Hindlimb muscle (tissue), 1 donor: ENCODE results near the gene SMYD1. TPM values are rescaled to one million over a fixed set of nuclear protein-coding genes. Genes with fewer than 3 reads are reported as not detected.

Source experiments
- DNase-seq: peaks from one replicate; pipeline ENCODE4 v3.0.0-alpha.2; 2013
- polyA plus RNA-seq: library from polyadenylated mRNA; unstranded; fragments of 120-200 nt; gene quantifications from one replicate; pipeline ENCODE4 v1.2.1, GENCODE V29; 2013; ENCODE audit not compliant: insufficient read length

Gene SMYD1
- polyA plus RNA-seq, 1 donor = 326 TPM

GRCh38 chr2:88123975-88124917 lies 56.6 kb downstream of the SMYD1 start:
- DNase-seq = no peak

GRCh38 chr2:88125344-88125923 lies 57.8 kb downstream of the SMYD1 start:
- no peak for DNase-seq

- DNase-seq = no peak
Observed at GRCh38 chr2:88125924-88126771, 58.5 kb downstream of the SMYD1 start.

- DNase-seq = no peak
Observed at GRCh38 chr2:88126772-88127637, 59.4 kb downstream of the SMYD1 start.

GRCh38 chr2:88127638-88127887 lies 59.9 kb downstream of the SMYD1 start:
- DNase-seq = no peak

GRCh38 chr2:88127888-88128653 lies 60.4 kb downstream of the SMYD1 start, which contains the start of gene FABP1:
Gene FABP1 (minus strand): TSS chr2:88128062. CDS start chr2:88128017, 45 bp downstream.
- DNase-seq = no peak

GRCh38 chr2:88128654-88129312 lies 61.2 kb downstream of the SMYD1 start:
- no peak for DNase-seq

- DNase-seq = no peak
Observed at GRCh38 chr2:88129313-88129959, 61.8 kb downstream of the SMYD1 start.

GRCh38 chr2:88131201-88131998 lies 63.8 kb downstream of the SMYD1 start:
- DNase-seq = no peak

- no peak for DNase-seq
Observed at GRCh38 chr2:88131999-88132368, 64.4 kb downstream of the SMYD1 start.

- no peak for DNase-seq
Observed at GRCh38 chr2:88133875-88134274, 66.2 kb downstream of the SMYD1 start.

GRCh38 chr2:88136817-88137216 lies 69.2 kb downstream of the SMYD1 start:
- DNase-seq = no peak

GRCh38 chr2:88137833-88138232 lies 70.2 kb downstream of the SMYD1 start:
- no peak for DNase-seq

- no peak for DNase-seq
Observed at GRCh38 chr2:88139203-88139702, 71.6 kb downstream of the SMYD1 start.

GRCh38 chr2:88139804-88140203 lies 72.2 kb downstream of the SMYD1 start:
- no peak for DNase-seq

GRCh38 chr2:88141952-88142351 lies 74.3 kb downstream of the SMYD1 start:
- DNase-seq = no peak

GRCh38 chr2:88144271-88144670 lies 76.6 kb downstream of the SMYD1 start:
- no peak for DNase-seq

GRCh38 chr2:88144914-88145497 lies 77.4 kb downstream of the SMYD1 start:
- no peak for DNase-seq

- DNase-seq = no peak
Observed at GRCh38 chr2:88146590-88146989, 79.0 kb downstream of the SMYD1 start.
